HG02642 (cell line): ENCODE measurements around the gene ATL2.
"Not testable (repeated sequence)": the region's sequence is repeated elsewhere in the genome, so short reads cannot be mapped to it uniquely, and the experiment has no call there.

Experiments
- ATAC-seq: cut with Tn5 transposase; IDR thresholded peaks from one replicate; pipeline ENCODE4 v1.9.1; 2021; ENCODE audit warnings: mild to moderate bottlenecking; ENCODE audit not compliant: unreplicated experiment, poor library complexity

ATL2 gene

DNA sequence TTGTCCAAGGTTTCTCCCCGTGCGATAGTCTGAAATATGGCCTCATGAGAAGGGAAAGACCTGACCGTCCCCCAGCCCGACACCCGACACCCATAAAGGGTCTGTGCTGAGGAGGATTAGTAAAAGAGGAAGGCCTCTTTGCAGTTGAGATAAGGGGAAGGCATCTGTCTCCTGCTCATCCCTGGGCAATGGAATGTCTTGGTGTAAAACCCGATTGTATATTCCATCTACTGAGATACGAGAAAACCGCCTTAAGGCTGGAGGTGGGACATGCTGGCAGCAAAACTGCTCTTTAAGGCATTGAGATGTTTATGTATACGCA, 99.0 kb downstream of the ATL2 start:
- ATAC-seq = not testable (repeated sequence)

DNA sequence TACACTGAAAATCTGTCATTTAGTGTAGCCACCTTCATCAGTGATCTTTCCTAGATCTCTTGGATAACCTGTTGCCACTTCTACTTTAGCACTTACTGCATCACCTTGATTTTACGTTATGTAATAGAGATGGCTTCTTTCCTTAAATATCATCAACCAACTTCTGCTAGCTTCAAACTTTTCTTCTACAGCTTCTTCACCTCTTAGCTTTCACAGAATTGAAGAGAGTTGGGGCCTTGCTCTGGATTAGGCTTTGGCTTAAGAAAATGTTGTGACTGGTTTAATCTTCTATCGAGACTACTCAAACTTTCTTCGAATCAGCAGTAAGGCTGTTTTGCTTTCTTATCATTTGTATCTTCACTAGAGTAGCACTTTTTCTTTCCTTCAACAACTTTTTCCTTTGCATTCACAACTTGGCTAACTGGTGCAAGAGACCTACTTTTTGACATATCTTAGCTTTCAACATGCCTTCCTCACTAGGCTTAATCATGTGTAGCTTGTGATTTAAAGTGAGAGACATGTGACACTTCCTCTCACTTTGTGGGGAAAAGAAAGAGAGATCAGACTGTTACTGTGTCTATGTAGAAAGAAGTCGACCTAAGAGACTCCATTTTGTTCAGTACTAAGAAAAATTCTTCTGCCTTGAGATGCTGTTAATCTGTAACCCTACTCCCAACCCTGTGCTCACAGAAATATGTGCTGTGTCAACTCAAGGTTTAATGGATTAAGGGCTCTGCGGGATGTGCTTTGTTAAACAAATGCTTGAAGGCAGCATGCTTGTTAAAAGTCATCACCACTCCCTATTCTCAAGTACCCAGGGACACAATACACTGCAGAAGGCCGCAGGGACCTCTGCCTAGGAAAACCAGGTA, 99.6 kb downstream of the ATL2 start:
- ATAC-seq = no peak

DNA sequence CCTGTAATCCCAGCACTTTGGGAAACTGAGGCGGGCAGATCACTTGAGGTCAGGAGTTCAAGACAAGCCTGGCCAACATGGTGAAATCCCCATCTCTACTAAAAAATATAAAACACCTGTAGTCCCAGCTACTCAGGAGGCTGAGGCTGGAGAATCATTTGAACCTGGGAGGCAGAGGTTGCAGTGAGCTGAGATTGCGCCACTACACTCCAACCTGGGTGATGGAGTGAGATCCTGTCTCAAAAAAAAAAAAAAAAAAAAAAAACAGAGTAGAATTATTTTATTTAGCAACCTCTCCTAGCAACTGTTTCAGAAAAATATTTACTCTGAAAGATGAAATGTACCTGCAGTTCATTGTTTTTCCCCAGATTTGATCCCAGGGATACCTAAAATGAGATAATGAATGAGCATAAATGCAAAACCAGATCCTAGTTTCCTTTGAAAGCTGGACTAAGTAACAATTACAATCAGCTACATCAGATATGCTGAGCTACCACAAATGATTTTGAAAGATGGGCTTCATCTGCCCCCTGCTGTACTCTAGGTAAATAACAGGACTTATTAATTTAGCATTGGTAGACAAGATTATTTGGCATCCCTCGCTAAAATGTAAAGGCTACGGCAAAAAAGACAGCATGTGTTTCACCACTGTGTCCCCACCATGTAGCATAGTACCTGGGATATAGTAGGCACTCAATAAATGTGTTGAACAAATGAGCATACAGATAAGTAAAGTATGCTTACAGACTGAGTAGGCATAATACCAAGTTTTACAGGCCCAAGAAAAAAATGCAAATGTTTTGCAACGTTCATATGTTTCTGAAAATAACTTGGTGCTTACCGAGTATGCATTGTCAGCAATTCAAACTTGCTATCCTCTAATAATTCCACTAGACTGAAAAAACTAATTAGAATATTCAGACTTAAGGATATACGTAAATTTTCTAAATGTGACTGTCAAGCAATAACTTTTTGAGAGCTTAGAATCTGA, 102.5 kb downstream of the ATL2 start:
- no peak for ATAC-seq

DNA sequence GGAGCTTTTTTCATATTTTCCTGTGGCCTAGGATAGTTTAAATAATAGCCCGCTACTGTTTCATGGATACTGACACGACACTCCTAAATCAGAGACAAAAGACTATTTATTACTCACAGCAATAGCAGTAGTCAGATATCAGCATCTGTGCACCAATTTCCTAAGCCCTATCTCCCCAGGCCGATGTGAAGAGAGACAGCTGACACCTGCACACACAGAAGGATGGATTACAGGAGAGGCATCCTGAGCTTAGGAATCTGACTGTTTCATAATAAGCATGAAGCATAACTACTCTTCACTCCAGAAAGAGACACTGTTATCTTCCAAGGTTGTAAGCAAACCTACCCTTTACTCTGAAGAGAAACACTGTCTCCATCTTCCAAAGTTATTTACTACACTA, 105.4 kb downstream of the ATL2 start:
- ATAC-seq = no peak

DNA sequence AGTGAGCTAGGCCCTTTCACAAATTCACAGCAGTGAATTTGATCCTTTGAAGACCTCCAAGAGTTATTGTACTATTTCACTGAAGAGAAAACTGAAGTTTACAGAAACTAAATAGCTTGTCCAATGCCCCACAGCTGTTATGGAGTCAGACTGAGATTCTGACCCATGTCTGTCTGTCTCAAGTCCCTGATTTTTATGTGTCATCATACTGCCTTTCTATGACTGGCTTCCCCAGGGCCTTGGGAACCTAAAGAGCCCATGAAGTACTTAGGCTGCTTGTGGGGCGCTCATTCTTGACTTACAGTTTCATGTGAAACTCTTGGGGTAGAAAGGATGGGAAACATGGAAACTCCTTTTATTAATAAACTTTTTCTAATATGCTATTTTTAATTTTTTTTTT, 107.7 kb downstream of the ATL2 start:
- no peak for ATAC-seq

DNA sequence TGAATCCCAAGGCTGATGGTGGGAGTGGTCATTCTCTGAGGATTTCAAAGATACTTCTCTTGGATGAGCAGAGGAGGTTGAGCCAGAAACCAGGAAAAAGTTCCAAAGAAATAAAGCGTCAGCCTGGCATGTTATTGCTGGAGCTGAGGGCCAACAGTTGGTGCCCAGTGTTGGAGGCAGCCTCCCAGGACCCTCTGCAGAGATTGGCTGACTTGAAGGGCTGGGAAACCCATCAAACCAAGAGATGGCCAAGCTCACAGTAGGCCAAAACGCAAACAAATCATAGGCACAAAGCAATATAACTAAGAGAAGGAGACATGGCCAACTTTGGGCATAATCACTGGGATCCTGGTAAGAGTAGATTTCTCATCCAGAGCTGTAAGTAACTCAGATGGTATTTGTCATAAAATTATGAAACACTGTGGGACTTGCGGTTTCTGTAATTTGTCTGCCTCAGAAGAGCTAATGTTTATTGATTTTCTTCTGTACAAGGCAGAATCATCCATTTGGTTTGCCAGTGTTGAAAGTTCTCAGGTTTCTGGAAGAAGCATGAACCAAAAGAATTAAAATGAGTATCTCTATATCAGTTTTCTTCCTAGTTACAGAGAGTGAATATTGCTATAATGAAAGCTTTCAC, 108.3 kb downstream of the ATL2 start:
- no peak for ATAC-seq

DNA sequence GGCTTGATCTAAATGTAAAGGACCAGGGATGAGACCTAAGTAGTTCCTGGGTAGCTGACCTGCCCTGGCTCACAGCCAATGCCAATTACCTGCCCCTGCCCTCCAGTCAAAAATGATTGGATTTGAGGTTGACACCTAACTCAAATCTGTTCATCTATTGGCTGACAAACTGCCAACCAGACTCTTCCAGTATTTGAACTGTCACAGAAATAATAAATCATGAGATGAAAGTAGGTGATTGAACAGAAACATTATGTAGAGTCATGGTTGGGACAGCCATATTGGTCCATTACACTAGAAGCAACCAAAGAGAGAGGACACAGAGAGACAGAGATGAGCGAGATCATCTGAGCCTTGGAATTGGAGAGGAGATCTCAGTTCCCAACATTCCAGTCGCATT, 109.1 kb downstream of the ATL2 start:
- ATAC-seq = no peak

DNA sequence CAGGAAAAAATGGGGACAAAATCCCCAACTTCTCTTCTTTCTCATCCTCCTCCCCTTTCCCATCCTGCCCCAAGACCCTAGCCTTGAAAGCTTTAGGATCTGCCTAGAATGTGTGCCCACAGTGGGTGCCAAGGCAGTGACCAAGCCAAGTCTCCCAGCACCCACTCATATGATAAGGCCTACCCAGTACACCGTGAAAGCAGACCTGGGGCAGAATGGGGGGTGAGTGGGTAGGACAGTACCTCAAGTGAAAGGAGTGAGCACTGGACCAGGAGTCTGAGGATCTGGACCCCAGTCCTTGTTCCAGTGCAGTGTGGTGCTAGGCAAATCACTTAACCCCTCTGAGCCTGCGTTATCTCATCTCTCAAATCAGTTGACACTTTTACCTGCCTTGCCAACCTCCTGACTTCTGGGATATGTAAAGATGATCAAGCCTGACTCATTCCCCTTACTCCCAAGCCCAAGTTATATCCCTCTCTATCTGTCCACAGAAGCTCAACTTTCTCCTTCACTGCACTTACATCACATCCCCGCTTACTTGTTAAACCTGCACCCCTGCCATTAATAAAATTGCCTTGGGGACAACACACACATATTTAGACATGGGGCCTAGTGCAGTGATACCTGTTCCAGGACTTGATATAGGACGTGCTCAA, 109.7 kb downstream of the ATL2 start:
- no peak for ATAC-seq

DNA sequence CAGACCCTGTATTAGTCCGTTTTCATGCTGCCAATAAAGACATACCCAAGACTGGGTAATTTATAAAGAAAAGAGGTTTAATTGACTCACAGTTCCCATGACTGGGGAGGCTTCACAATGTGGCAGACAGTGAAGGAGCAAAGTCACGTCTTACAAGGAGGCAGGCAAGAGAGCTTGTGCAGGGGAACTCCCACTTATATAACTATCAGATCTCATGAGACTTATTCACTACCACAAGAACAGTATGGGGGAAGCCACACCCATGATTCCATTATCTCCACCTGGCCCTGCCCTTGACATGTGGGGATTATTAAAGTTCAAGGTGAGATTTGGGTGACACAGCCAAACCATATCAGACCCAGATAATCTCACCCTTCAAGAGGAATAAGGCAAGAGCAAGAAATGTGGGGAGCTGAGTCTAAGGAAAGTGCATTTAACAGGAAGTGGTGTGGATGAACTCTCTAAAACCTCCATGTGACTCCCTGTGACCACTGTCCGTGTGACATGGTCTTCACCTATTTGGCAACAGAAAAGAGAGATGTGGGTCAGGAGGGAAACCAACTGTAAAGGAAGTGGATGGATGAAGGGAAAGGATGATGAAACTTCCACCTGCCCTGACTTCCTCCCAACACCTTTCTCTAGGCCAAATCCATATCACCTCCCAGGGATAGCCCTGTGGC, 110.6 kb downstream of the ATL2 start:
- ATAC-seq = no peak

DNA sequence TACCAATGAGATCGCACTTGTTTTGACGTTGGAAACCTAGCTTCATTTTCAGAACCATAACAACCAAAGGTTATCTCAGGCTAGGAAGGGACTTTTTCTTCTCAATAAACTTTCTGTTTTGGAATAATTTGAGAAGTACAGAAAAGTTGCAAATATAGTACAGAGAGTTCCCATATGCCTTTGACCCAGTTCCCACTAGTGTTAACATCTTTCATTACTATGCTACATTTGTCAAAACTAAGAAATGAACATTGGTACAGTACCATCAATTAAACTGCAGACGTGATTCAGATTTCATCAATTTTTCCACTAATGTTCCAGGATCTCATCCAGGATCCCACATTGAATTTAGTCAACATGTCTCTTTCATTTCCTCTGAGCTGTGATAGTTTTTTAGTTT, 111.6 kb downstream of the ATL2 start:
- no peak for ATAC-seq

DNA sequence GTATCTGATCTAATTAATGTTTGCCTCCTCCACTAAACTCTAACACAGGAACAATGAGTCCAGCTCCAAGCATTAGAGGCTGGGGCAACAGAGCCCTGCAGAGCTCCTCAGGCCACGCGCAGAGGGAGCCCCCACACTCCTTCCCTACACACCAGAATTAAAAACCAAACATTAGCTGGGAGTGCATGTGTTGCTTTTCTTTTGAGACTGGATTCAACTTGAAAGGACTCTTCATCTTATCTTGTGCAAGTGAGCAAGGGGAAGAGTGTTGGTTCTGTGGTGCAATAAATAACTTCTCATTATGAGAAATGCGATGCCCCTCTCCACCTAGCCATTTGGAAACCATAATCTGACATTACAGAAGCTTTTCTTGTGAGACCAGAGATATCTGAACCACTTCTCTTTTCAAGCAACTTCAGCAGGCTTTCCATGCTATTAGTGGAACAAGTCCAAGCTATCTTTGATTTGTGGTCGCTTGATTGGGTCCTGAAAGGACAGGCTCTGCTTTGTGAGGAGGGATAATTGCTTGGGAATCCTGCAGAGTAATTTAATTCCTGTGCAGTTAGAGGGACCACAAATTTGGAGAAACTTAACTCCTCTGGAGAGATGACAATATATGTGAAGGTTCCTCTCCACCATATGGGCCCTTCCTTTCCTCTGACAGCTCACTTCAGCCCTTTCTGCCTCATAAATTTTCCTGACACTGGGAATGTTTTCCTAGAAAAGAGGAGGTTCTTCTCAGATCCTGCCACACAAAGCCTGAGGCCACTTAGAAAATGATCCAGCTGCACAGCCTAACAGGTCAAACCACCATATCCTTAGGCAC, 112.5 kb downstream of the ATL2 start:
- ATAC-seq = no peak

DNA sequence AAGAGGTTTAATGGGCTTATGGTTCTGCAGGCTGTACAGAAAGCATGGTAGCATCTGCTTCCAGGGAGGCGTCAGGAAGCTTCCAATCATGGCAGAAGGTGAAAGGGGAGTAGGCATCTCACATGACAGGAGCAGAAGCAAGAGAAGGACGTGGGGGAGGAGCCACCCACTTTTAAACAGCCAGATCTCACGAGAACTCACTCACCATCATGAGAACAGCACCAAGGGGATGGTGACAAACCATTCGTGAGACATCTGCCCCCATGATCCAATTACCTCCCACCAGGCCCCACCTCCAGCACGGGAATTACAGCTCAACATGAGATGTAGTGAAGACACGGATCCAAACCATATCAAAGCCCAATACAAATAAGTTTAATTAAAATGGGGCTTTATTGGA, 113.8 kb downstream of the ATL2 start:
- ATAC-seq = no peak

DNA sequence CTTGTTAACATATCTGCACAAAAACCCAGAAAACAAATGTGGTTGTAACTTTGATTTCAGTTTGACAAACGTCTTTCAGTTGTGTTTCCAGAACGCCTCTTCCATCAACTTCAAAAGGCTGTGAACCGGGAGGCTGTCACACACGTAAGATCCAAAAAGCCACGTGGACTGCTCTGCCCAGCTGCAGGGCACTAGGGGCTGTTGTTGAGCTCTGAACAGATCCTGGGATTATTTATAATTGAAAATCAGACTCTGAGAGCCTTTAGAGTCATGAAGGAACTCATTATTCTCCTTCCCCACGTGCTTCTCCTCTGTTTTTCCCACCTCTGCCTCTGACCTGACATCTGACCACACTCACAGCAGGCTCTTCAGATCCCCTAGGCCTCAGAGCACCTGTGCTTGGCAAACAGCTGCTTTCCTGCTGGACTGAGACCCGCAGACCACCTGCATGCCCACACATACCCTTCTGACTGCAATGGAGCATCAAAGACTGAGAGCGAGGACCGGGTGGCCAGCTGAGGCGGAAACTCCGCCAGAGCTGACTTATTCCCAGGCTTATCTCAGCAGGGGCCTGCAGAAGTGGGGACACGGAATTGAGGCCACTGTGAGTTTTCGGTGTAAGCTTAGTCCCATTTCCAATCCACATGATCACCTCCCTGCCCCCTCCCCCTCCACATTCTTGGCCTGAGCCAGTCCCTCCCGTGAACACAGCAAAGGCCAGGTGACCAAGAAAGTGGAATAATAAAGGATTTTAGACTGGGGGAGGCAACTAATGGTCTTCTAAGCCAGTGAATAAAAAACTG, 114.8 kb downstream of the ATL2 start:
- ATAC-seq = no peak

DNA sequence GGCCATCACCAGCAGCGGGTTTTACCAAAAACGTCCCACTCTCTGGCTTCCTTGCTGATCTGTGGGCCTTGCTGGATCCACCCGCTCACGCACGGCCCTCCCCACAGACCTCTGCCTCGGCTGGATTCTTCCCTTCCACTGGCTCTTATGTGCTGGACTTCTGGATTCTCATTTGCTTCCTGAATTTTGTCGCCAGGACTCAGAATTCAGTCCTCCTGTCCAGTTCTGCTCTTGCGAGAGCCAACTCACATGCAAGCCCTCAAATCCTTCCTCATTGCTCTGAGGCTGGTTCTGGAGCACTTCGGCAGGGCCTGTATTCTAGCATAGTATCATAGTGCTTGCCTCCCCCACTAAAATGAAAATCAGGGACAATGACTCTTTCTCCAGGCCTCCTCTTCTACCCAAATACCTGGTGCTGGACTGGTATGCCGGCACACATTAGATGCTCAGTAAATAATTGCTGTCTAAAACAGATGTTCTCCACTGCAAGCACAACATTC, 115.5 kb downstream of the ATL2 start:
- ATAC-seq = no peak

DNA sequence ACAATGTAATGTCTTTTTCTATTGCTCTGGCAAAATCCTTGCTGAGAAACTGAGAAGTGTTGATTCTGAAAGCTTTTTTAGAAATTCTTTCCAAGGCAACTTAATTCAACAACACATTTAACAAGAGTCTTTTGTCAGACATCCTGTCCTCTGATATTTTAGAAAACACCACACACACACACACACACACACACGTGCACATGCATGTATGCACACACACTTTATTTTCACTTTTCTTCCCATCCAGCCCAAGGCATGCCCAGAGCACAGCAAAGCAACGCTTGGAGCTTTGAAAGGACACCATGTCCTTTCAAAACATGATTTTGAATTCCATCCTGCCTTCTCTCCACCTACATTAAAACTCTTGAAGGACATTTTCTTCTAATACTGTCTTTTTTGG, 116.1 kb downstream of the ATL2 start:
- no peak for ATAC-seq

DNA sequence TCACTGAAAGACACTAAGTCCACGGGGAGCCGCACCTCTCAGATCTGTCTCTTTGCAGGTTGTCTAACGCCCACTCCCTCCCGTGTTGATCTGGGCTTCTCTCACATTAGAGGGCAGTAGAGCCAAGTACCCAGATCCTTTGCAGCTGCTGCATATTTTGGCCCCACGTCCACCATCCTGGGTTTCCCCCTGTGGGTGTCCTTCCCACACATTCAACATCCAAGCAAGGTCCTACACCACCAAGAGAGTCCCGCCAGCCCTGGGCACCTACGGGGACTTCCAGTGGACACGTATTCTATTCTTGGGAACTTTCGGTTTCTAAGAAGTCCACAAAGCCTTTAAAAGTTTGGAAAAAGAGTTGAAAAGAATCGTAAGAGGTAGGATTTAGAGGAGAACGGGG, 116.6 kb downstream of the ATL2 start:
- ATAC-seq = no peak

DNA sequence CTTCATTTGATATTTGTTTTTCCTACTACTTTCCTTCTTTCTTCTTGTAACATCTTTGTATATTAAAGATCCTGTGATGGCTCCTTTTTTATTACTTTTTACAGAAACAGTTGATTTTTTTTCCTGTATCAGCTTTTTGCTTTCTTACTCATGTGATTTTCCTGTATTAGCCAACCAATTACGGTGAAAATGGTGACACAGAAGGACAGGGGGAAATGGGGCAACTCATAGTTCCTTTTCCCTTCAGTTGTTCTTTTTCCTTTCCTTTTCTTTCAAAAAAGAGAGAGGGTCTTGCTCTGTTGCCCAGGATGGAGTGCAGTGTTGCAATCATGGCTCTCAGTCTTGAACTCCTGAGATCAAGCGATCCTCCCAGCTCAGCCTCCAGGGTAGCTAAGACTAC, 117.8 kb downstream of the ATL2 start:
- ATAC-seq = no peak

DNA sequence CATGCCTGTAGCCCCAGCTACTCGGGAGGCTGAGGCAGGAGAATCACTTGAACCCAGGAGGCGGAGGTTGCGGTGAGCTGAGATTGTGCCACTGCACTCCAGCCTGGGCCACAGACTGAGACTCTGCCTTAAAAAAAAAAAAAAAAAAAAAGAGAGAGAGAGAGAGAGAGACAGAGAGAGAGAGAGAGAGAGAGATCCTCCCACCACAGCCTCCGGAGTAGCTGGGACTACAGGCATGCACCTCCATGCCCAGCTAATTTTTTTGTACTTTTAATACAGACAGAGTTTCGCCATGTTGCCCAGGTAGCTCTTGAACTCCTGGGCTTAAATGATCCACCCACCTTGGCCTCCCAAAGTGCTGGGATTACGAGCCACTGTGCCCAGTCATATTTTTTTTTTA, 119.4 kb downstream of the ATL2 start:
- ATAC-seq = not testable (repeated sequence)
